Vagina (tissue), 2 donors: ENCODE data around the gene CFL2. TPM values are rescaled to one million over a fixed set of nuclear protein-coding genes. Genes with fewer than 3 reads are reported as not detected.

ENCODE experiments used
- DNase-seq, 2 donors: peaks; one replicate each; pipeline ENCODE4 v3.0.0-alpha.2; 2017; ENCODE audit errors: extremely low spot score in 2 of 2
- H3K27ac ChIP-seq: fragments of 200-600 bp; sonication (generic); one replicate; pipeline ENCODE4 v1.5.1; 2019
- H3K27me3 ChIP-seq: fragments of 200-600 bp; sonication (generic); one replicate; pipeline ENCODE4 v1.5.1; 2019
- H3K36me3 ChIP-seq, 2 donors: fragments of 200-600 bp; sonication (generic); one replicate each; pipeline ENCODE4 v1.5.1; 2017 to 2019
- H3K4me1 ChIP-seq: fragments of 200-600 bp; sonication (generic); one replicate; pipeline ENCODE4 v1.5.1; 2019
- H3K4me3 ChIP-seq, 2 donors: fragments of 200-600 bp; sonication (generic); 1 replicate in 1 of 2; 2 replicates in 1 of 2; pipeline ENCODE4 v1.5.1; 2016 to 2019
- H3K9me3 ChIP-seq: fragments of 200-600 bp; sonication (generic); one replicate; pipeline ENCODE4 v1.5.1; 2019
- CTCF ChIP-seq, 3 experiments: fragments of 450-650 bp in 2 of 3; fragments of 200-600 bp in 1 of 3; sonication (generic) in 1 of 3; IDR thresholded peaks; one replicate each; pipeline ENCODE4 v1.5.1; 2017 to 2019; ENCODE audit warnings: antibody characterized with exemption in 3 of 3, mild to moderate bottlenecking in 2 of 3, moderate library complexity in 2 of 3
- POLR2A ChIP-seq, 2 donors: fragments of 450-650 bp; IDR thresholded peaks; one replicate each; pipeline ENCODE4 v1.6.1; 2017; ENCODE audit warnings: antibody characterized with exemption in 2 of 2, mild to moderate bottlenecking in 2 of 2, moderate library complexity in 2 of 2
- POLR2AphosphoS5 ChIP-seq, 2 donors: sonication (generic); formaldehyde crosslinking; IDR thresholded peaks; one replicate each; pipeline ENCODE4 v1.9.0; 2017; ENCODE audit warnings: antibody characterized with exemption in 2 of 2, mild to moderate bottlenecking in 2 of 2, low read depth in 1 of 2; ENCODE audit not compliant: insufficient read depth in 1 of 2
- intact Hi-C: fragments of 100-400 bp; cut with DNase I; formaldehyde crosslinking; loops from one replicate; pipeline ENCODE4 v1.15.1; 2023
- total RNA-seq: library from RNA; depleted of rRNA; stranded (reverse); fragments of >200 nt; gene quantifications from one replicate; pipeline ENCODE4 v1.2.3, GENCODE V29; 2016

CFL2 gene
- total RNA-seq, 1 donor from 2014 or later, result 67.8 TPM

GRCh38 chr14:34732802-34733201 is 18.4 kb upstream of the CFL2 start:
- H3K4me1 ChIP-seq, result no peaks in the 10 kb centered on the region
- no peak overlapping the region for H3K4me3 ChIP-seq
- no peak overlapping the region for H3K27ac ChIP-seq
- H3K36me3 ChIP-seq, result no peaks in the 10 kb centered on the region
- H3K27me3 ChIP-seq, result no peaks in the 10 kb centered on the region
- no peak for DNase-seq
- intact Hi-C loops, result no loop called here
- no peaks in the 10 kb centered on the region for H3K9me3 ChIP-seq
- TF ChIP-seq CTCF (IDR thresholded peaks at IDR 0.05), result no peak
- no peak for TF ChIP-seq POLR2AphosphoS5 (IDR thresholded peaks at IDR 0.05; ENCODE audit: insufficient read depth in 1 of 2, low read depth in 1 of 2)
- no peak for TF ChIP-seq POLR2A (IDR thresholded peaks at IDR 0.05)

DNA sequence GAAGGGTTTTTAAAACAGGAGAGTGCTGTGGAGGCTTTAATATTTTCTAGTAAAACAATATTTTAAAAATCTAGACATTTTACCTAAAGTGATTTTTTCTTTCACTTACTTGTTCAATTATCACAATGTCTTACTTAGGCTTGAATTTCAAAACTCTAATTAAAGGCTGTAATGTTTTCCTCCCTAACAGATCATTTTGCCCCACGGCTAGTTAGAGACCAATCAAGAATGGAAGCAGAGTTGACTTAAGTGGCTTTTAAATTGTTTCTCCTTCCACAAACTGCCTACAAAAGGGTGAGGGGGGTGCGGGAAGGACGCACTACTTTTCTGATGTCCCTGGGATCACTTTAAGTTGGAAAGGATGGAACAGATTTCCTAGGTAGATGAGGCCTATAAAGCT is 9.5 kb upstream of the CFL2 start:
- no peak overlapping the region for H3K4me3 ChIP-seq
- no peak overlapping the region for H3K27ac ChIP-seq

GRCh38 chr14:34722723-34723545 is 8.5 kb upstream of the CFL2 start:
- Histone ChIP-seq H3K4me1 (peaks cover 7% of the 10 kb centered on the region), H3K27me3 (no peaks in the 10 kb centered on the region), H3K9me3 (no peaks in the 10 kb centered on the region), H3K27ac (no peak overlapping the region), H3K4me3 (no peak overlapping the region), H3K36me3 (no peaks in the 10 kb centered on the region)
- intact Hi-C loops, result loop anchor here (5.0 kb wide), 1 partner anchor 46 kb away; no protein-coding TSS in a partner anchor
- TF ChIP-seq POLR2A (IDR thresholded peaks at IDR 0.05), result no peak
- TF ChIP-seq CTCF (IDR thresholded peaks at IDR 0.05), result peak; percentile 66 to 87 (median 82)
- peak in 1 of 2 donors; percentile 35 for TF ChIP-seq POLR2AphosphoS5 (IDR thresholded peaks at IDR 0.05; ENCODE audit: insufficient read depth in 1 of 2, low read depth in 1 of 2)
- DNase-seq, result no peak

More for the DNA sequence above, 9.5 kb upstream of the CFL2 start:
- TF ChIP-seq POLR2A (IDR thresholded peaks at IDR 0.05) (no peak), POLR2AphosphoS5 (IDR thresholded peaks at IDR 0.05; ENCODE audit: insufficient read depth in 1 of 2, low read depth in 1 of 2) (no peak), CTCF (IDR thresholded peaks at IDR 0.05) (no peak)
- intact Hi-C loops, result loop anchor here (5.0 kb wide), 1 partner anchor 47 kb away; no protein-coding TSS in a partner anchor
- Histone ChIP-seq H3K27me3 (no peaks in the 10 kb centered on the region), H3K36me3 (no peaks in the 10 kb centered on the region), H3K4me1 (peaks cover 7% of the 10 kb centered on the region), H3K9me3 (no peaks in the 10 kb centered on the region)
- no peak for DNase-seq

GRCh38 chr14:34721129-34721528 is 6.7 kb upstream of the CFL2 start:
- Histone ChIP-seq H3K4me1 (peaks cover 7% of the 10 kb centered on the region), H3K27me3 (no peaks in the 10 kb centered on the region), H3K36me3 (no peaks in the 10 kb centered on the region), H3K27ac (no peak overlapping the region), H3K9me3 (no peaks in the 10 kb centered on the region), H3K4me3 (no peak overlapping the region)
- intact Hi-C loops, result loop anchor here (5.0 kb wide), 1 partner anchor 44 kb away; no protein-coding TSS in a partner anchor
- no peak for DNase-seq
- TF ChIP-seq CTCF (IDR thresholded peaks at IDR 0.05) (no peak), POLR2AphosphoS5 (IDR thresholded peaks at IDR 0.05; ENCODE audit: insufficient read depth in 1 of 2, low read depth in 1 of 2) (no peak), POLR2A (IDR thresholded peaks at IDR 0.05) (no peak)

GRCh38 chr14:34718750-34719304 is 4.4 kb upstream of the CFL2 start:
- no peak overlapping the region for H3K27ac ChIP-seq
- no peak overlapping the region for H3K4me3 ChIP-seq
- no peak for DNase-seq
- H3K9me3 ChIP-seq, result no peaks in the 10 kb centered on the region
- no peaks in the 10 kb centered on the region for H3K36me3 ChIP-seq
- TF ChIP-seq CTCF (IDR thresholded peaks at IDR 0.05), result no peak
- no peak for TF ChIP-seq POLR2A (IDR thresholded peaks at IDR 0.05)
- no peak for TF ChIP-seq POLR2AphosphoS5 (IDR thresholded peaks at IDR 0.05; ENCODE audit: insufficient read depth in 1 of 2, low read depth in 1 of 2)
- H3K4me1 ChIP-seq, result peaks cover 19% of the 10 kb centered on the region
- H3K27me3 ChIP-seq, result no peaks in the 10 kb centered on the region
- intact Hi-C loops, result no loop called here
